HCT116 (cell line): Measurements from ENCODE around the gene NSF.
"Not testable (repeated sequence)": the region's sequence is repeated elsewhere in the genome, so short reads cannot be mapped to it uniquely, and the experiment has no call there.

ENCODE experiments used
- CBX3 ChIP-seq: IDR thresholded peaks from 2 replicates; pipeline ENCODE4 v1.6.1; 2012; ENCODE audit warnings: low read depth
- EGR1 ChIP-seq: IDR thresholded peaks from 2 replicates; pipeline ENCODE4 v1.6.1; 2012; ENCODE audit warnings: low read depth
- ELF1 ChIP-seq: IDR thresholded peaks from 2 replicates; pipeline ENCODE4 v1.6.1; 2012; ENCODE audit warnings: low read depth, borderline replicate concordance
- EZH2phosphoT487 ChIP-seq: fragments of 200-600 bp; IDR thresholded peaks from 2 replicates; pipeline ENCODE4 v1.6.1; 2018; ENCODE audit warnings: antibody characterized with exemption, borderline replicate concordance
- POLR2AphosphoS5 ChIP-seq: IDR thresholded peaks from 2 replicates; pipeline ENCODE4 v1.6.1; 2011; ENCODE audit warnings: mild to moderate bottlenecking, low read depth, low read length, moderate library complexity
- SP1 ChIP-seq: IDR thresholded peaks from 2 replicates; pipeline ENCODE4 v1.6.1; 2012; ENCODE audit warnings: low read depth
- YY1 ChIP-seq: IDR thresholded peaks from 2 replicates; pipeline ENCODE4 v1.6.1; 2011; ENCODE audit warnings: low read length, low read depth, moderate library complexity, mild to moderate bottlenecking; ENCODE audit not compliant: insufficient replicate concordance; ENCODE audit errors: extremely low read depth
- ZNF274 ChIP-seq: fragments of 200-500 bp; sonication (Bioruptor generic); IDR thresholded peaks from 2 replicates; pipeline ENCODE4 v1.6.1; 2014; ENCODE audit warnings: mild to moderate bottlenecking, low read depth, low read length, inconsistent platforms
- TF ChIP-seq, protein P1 (sequence below): IDR thresholded peaks from 2 replicates; pipeline ENCODE4 v1.6.1; 2011; ENCODE audit warnings: mild to moderate bottlenecking, low read length, moderate library complexity; ENCODE audit not compliant: insufficient replicate concordance; ENCODE audit errors: extremely low read depth
- TF ChIP-seq, protein P2 (sequence below), 3 experiments: fragments of 200-600 bp in 1 of 3; sonication (generic) in 1 of 3; IDR thresholded peaks in 2 of 3; conservative IDR thresholded peaks in 1 of 3; 2 replicates each; pipeline ENCODE4 v1.5.1; 2012 to 2017; ENCODE audit warnings: low read depth in 2 of 3, low read length in 2 of 3, antibody characterized with exemption in 1 of 3, borderline replicate concordance in 1 of 3, control low read depth in 1 of 3, mild to moderate bottlenecking in 1 of 3, mixed read lengths in 1 of 3, mixed run types in 1 of 3, moderate library complexity in 1 of 3; ENCODE audit not compliant: insufficient read depth in 1 of 3
- TF ChIP-seq, protein P3 (sequence below): IDR thresholded peaks from 2 replicates; pipeline ENCODE4 v1.6.1; 2012; ENCODE audit warnings: low read depth

DNA sequence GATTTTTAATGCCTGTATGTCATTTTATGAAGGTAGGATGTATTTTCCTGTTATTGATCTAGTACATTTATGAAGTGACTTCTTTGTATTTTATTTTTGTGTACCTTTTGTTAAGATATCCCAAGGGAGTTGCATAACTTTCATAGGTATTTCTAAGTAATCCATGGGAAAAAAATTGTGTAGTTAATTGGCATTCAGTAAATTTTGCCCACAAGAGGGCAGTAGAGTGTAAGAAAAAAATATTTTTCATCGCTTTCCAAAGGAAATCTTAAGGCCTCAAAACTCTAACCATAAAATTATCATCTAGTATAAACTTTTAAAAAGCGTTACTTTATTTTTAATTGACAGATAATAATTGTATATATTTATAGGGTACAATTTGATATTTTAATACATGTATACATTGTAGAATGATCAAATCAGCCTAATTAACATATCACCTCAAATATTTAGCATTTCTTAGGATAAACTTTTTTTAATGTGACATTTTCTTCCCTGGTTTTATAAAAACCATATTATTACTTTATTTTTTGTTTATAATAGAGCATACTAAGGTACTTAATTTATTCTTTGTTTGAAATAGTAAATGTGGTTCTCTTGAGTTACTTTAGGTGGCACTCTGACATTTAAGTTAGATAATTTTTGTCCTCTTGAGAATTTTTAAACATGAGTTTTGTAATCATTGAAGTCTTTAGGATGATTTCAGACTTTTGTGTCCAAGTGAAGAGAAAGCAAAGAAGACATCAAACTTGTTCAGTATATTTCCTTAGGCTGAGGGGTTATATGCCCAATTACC lies 51.6 kb downstream of the NSF start:
- TF ChIP-seq, protein P1, sequence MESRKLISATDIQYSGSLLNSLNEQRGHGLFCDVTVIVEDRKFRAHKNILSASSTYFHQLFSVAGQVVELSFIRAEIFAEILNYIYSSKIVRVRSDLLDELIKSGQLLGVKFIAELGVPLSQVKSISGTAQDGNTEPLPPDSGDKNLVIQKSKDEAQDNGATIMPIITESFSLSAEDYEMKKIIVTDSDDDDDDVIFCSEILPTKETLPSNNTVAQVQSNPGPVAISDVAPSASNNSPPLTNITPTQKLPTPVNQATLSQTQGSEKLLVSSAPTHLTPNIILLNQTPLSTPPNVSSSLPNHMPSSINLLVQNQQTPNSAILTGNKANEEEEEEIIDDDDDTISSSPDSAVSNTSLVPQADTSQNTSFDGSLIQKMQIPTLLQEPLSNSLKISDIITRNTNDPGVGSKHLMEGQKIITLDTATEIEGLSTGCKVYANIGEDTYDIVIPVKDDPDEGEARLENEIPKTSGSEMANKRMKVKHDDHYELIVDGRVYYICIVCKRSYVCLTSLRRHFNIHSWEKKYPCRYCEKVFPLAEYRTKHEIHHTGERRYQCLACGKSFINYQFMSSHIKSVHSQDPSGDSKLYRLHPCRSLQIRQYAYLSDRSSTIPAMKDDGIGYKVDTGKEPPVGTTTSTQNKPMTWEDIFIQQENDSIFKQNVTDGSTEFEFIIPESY: not testable (repeated sequence)
- TF ChIP-seq, protein P2, sequence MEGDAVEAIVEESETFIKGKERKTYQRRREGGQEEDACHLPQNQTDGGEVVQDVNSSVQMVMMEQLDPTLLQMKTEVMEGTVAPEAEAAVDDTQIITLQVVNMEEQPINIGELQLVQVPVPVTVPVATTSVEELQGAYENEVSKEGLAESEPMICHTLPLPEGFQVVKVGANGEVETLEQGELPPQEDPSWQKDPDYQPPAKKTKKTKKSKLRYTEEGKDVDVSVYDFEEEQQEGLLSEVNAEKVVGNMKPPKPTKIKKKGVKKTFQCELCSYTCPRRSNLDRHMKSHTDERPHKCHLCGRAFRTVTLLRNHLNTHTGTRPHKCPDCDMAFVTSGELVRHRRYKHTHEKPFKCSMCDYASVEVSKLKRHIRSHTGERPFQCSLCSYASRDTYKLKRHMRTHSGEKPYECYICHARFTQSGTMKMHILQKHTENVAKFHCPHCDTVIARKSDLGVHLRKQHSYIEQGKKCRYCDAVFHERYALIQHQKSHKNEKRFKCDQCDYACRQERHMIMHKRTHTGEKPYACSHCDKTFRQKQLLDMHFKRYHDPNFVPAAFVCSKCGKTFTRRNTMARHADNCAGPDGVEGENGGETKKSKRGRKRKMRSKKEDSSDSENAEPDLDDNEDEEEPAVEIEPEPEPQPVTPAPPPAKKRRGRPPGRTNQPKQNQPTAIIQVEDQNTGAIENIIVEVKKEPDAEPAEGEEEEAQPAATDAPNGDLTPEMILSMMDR (IDR thresholded peaks at IDR 0.05 in 2 of 3, conservative IDR thresholded peaks at IDR 0.05 in 1 of 3; ENCODE audit: borderline replicate concordance in 1 of 3, insufficient read depth in 1 of 3, low read depth in 2 of 3, low read length in 2 of 3): peak in 1 of 3 experiments; percentile 43; a peak in 1 of 6 replicates
- not testable (repeated sequence) for TF ChIP-seq ELF1, CBX3, ZNF274, POLR2AphosphoS5, YY1, SP1, EZH2phosphoT487, EGR1
- TF ChIP-seq, protein P3, sequence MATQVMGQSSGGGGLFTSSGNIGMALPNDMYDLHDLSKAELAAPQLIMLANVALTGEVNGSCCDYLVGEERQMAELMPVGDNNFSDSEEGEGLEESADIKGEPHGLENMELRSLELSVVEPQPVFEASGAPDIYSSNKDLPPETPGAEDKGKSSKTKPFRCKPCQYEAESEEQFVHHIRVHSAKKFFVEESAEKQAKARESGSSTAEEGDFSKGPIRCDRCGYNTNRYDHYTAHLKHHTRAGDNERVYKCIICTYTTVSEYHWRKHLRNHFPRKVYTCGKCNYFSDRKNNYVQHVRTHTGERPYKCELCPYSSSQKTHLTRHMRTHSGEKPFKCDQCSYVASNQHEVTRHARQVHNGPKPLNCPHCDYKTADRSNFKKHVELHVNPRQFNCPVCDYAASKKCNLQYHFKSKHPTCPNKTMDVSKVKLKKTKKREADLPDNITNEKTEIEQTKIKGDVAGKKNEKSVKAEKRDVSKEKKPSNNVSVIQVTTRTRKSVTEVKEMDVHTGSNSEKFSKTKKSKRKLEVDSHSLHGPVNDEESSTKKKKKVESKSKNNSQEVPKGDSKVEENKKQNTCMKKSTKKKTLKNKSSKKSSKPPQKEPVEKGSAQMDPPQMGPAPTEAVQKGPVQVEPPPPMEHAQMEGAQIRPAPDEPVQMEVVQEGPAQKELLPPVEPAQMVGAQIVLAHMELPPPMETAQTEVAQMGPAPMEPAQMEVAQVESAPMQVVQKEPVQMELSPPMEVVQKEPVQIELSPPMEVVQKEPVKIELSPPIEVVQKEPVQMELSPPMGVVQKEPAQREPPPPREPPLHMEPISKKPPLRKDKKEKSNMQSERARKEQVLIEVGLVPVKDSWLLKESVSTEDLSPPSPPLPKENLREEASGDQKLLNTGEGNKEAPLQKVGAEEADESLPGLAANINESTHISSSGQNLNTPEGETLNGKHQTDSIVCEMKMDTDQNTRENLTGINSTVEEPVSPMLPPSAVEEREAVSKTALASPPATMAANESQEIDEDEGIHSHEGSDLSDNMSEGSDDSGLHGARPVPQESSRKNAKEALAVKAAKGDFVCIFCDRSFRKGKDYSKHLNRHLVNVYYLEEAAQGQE: not testable (repeated sequence)
